Measurements from ENCODE around the gene NTSR2. TPM values are rescaled to one million over a fixed set of nuclear protein-coding genes. Genes with fewer than 3 reads are reported as not detected.
"Not testable (repeated sequence)": the region's sequence is repeated elsewhere in the genome, so short reads cannot be mapped to it uniquely, and the experiment has no call there.

The NTSR2 gene
- total RNA-seq, 2 donors from 2014 or later, result not detected

DNA sequence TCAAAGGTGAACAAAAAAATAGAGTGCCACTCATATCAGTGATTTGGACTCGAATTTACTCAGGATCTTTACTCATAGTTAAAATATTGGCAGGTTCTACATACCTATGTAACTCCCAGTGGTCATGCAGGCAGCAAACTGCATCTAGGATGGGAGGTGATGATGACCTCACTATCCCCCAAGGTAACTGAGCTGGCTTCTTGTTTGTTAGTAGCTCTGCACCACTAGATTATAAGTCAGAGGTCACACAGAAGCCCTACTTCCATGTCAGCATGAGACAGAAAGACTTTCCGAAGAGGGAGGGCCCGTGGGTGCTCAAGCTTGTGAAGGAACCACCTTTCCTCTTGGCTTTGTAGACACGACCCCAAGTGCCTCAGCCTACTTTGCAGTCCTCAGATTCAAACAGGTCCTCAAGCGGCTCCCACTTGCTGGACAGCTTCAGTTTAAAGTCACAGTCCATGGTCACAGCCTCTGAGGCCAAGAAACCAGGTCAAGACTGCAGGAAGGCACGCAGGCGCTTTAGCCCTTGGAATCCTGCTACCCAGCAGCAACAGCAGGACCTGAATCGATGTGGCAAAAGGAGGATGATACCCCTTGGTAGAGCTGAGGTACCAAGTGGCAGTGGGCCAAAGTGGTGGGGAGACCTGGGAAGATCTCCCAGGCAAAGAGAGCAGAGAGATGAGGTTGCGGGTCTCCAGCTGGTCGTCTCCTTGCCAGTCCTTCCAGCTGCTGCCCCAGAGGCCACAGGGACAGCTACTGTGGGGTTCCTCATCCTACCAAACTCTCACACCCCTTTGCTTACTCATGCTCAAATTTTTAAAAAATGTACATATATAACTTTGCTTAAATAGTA is 4.3 kb downstream of the NTSR2 start:
- DNase-seq, result no peak
- ATAC-seq (replicated peaks in 1 of 2), result no peak
- H3K27me3 Mint-ChIP-seq (ENCODE audit: low read depth), result peaks cover 33% of the 10 kb centered on the region
- H3K27ac Mint-ChIP-seq, result no peak overlapping the region
- peaks cover 5 to 7% of the 10 kb centered on the region in 2 donors for H3K36me3 Mint-ChIP-seq (ENCODE audit: insufficient read depth in 2 of 2)
- H3K9me3 Mint-ChIP-seq, result peaks cover 2 to 3% of the 10 kb centered on the region in 2 donors
- H3K4me1 Mint-ChIP-seq (ENCODE audit: low read depth), result peaks cover 4% of the 10 kb centered on the region
- H3K4me3 Mint-ChIP-seq, result no peak overlapping the region

DNA sequence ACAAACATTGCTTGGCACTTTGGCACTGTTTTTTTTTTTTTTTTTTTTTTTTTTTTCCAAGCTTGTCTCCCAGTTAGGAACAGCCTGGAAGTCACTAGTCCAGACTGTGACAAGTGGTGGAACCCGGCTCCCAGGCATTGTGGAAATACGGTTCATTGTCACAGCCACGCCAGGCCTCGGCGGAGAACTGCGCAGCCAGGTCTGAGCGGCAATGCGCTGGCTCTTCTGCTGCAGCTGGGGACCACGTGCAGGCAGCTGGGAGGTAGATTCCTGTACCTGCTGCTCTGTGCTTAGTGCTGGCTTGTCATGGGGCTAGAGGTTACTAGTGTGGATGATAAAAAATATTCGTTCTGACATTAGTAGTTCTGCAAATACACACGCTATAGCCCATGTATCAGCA is 5.0 kb downstream of the NTSR2 start:
- Mint-ChIP-seq H3K27ac (no peak overlapping the region), H3K36me3 (ENCODE audit: insufficient read depth in 2 of 2) (peaks cover 5 to 7% of the 10 kb centered on the region in 2 donors), H3K27me3 (ENCODE audit: low read depth) (peaks cover 28% of the 10 kb centered on the region), H3K9me3 (peaks cover 2 to 3% of the 10 kb centered on the region in 2 donors), H3K4me3 (no peak overlapping the region), H3K4me1 (ENCODE audit: low read depth) (no peaks in the 10 kb centered on the region)
- ATAC-seq (replicated peaks in 1 of 2) (no peak), DNase-seq (no peak)

DNA sequence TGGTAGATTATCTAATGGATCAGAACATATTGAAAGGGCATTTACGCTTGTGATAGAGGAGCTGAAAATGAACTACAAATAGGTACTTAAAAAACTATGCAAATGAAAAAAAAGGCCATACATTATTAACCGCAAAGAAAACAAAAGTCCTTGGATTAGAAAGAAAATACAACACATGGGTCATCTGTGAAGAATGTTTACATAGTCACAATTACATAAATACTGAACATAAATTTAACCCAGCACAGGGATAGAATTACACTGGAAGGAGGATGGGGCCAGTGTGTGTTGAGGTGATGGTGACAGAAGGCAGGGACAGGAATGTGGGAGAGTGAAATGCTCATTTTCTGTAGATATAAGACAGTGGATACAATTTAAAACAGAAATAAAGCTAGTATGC is 6.6 kb downstream of the NTSR2 start:
- Mint-ChIP-seq H3K4me3 (no peak overlapping the region), H3K27me3 (ENCODE audit: low read depth) (peaks cover 20% of the 10 kb centered on the region), H3K27ac (no peak overlapping the region), H3K36me3 (ENCODE audit: insufficient read depth in 2 of 2) (peaks cover 3 to 5% of the 10 kb centered on the region in 2 donors), H3K4me1 (ENCODE audit: low read depth) (no peaks in the 10 kb centered on the region), H3K9me3 (peaks cover 2 to 3% of the 10 kb centered on the region in 2 donors)
- DNase-seq (no peak), ATAC-seq (replicated peaks in 1 of 2) (no peak)

DNA sequence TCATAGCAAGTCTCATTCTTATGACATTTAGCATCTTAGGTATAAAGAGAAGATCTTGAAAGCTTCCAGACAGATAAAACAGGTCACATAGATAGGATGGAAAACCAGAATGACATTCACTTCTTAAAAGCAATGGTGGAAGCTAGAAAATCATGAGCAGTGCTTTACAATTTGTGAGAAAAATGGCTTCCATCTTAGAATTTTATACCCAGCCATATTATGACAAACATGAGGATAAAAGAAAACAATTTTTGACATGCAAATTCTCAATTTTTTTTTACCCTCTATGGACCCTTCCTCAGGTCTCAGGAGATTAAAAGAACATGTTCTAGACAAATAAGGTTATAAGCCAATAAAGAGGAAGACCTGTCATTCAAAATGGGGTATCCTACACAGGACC is 7.1 kb downstream of the NTSR2 start:
- H3K36me3 Mint-ChIP-seq (ENCODE audit: insufficient read depth in 2 of 2), result peaks cover 3 to 5% of the 10 kb centered on the region in 2 donors
- no peak for DNase-seq
- no peaks in the 10 kb centered on the region for H3K4me1 Mint-ChIP-seq (ENCODE audit: low read depth)
- peaks cover 17% of the 10 kb centered on the region for H3K27me3 Mint-ChIP-seq (ENCODE audit: low read depth)
- ATAC-seq (replicated peaks in 1 of 2), result no peak
- H3K9me3 Mint-ChIP-seq, result peaks cover 2 to 3% of the 10 kb centered on the region in 2 donors
- H3K27ac Mint-ChIP-seq, result no peak overlapping the region
- H3K4me3 Mint-ChIP-seq, result no peak overlapping the region

DNA sequence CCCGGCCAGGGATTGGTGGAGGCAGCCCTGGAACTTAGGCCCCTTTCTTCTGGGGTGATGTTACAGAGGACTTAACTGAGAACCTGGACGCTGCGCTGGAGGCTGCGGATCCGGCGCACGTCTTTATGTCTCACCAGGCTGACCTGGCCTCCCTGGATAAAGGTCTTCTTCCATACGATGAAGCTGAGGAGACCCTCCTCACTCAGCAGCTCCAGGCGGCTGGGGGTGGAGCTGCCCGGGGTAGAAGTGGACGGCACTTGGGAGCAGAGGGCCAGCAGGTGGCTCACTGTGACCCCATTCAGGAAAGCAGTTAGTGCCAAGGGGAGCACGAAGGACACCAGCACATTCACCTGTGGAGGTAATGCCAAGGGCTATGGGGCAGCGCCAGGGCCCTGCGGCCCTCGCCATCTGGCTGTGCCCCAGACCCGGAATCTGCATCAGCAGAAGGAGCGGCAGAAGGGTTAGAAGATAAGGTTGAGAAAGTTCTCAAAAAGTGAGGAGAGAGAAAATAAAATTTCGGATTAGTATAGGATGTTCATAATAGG is 8.0 kb downstream of the NTSR2 start:
- Mint-ChIP-seq H3K4me1 (ENCODE audit: low read depth) (no peaks in the 10 kb centered on the region), H3K27ac (no peak overlapping the region), H3K9me3 (peaks cover 2 to 3% of the 10 kb centered on the region in 2 donors), H3K4me3 (no peak overlapping the region), H3K27me3 (ENCODE audit: low read depth) (peaks cover 10% of the 10 kb centered on the region), H3K36me3 (ENCODE audit: insufficient read depth in 2 of 2) (peaks cover 3 to 5% of the 10 kb centered on the region in 2 donors)
- DNase-seq (no peak), ATAC-seq (replicated peaks in 1 of 2) (no peak)

DNA sequence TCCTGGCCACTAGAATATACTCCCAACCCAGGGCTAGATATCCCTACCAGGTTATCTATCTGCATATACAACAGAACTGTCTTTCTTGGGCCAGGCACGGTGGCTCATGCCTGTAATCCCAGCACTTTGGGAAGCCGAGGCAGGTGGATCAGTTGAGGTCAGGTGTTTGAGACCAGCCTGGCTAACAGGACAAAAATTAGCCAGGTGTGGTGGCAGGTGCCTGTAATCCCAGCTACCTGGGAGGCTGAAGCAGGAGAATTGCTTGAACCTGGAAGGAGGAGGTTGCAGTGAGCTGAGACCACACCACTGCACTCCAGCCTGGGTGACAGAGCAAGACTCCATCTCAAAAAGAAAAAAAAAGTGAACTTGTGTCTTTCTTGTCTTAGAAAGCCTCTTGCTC is 9.6 kb downstream of the NTSR2 start:
- not testable (repeated sequence) for H3K4me1 Mint-ChIP-seq (ENCODE audit: low read depth); ATAC-seq (replicated peaks in 1 of 2); DNase-seq; H3K4me3 Mint-ChIP-seq; H3K27ac Mint-ChIP-seq; H3K9me3 Mint-ChIP-seq; H3K36me3 Mint-ChIP-seq (ENCODE audit: insufficient read depth in 2 of 2)
- peaks cover 13% of the 10 kb centered on the region for H3K27me3 Mint-ChIP-seq (ENCODE audit: low read depth)

DNA sequence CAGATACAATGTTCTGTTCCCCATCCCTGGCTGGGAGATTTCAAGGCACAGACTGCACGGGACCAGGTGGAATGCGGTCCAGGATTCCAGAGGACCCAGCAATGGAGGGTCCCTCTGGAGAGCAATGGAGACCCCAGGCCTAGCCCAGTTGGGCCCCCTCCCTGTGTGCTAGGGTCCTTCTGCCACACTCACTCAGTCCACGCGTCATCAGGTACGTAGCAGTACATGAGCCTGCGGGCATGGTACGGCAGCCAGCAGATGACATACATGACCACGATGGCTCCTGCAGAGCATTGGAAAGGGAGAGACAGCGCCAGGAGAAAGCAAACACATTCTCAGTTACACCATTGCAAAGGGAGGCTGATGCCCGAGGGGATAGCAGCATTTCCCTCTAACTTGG is 10.1 kb downstream of the NTSR2 start:
- no peak for ATAC-seq (replicated peaks in 1 of 2)
- H3K36me3 Mint-ChIP-seq (ENCODE audit: insufficient read depth in 2 of 2), result peaks cover 3 to 5% of the 10 kb centered on the region in 2 donors
- DNase-seq, result no peak
- no peak overlapping the region for H3K27ac Mint-ChIP-seq
- no peak overlapping the region for H3K4me3 Mint-ChIP-seq
- no peaks in the 10 kb centered on the region for H3K4me1 Mint-ChIP-seq (ENCODE audit: low read depth)
- H3K27me3 Mint-ChIP-seq (ENCODE audit: low read depth), result peaks cover 16% of the 10 kb centered on the region
- H3K9me3 Mint-ChIP-seq, result peaks cover 2 to 3% of the 10 kb centered on the region in 2 donors

DNA sequence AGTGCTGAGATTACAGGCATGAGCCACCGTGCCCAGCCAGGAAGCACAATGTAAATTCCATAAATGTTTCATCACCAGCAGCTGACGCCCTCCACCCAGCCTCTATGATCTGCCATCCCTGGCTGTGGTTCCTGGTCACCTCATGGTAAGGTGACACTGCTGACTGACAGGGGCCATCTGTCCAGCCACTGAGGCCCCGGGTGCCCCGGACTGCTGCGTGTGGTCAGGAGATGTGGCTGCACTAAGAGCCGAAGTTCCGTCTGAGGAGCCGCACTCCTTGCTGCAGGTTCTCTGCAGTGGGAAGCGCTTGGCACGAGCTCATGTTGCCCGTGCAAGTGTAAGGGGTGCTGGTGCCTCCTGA is 10.9 kb downstream of the NTSR2 start:
- DNase-seq (no peak), ATAC-seq (replicated peaks in 1 of 2) (no peak)
- H3K9me3 Mint-ChIP-seq, result peaks cover 2 to 3% of the 10 kb centered on the region in 2 donors
- H3K4me1 Mint-ChIP-seq (ENCODE audit: low read depth), result no peaks in the 10 kb centered on the region
- peaks cover 16% of the 10 kb centered on the region for H3K27me3 Mint-ChIP-seq (ENCODE audit: low read depth)
- H3K27ac Mint-ChIP-seq, result no peak overlapping the region
- no peak overlapping the region for H3K4me3 Mint-ChIP-seq
- peaks cover 3 to 5% of the 10 kb centered on the region in 2 donors for H3K36me3 Mint-ChIP-seq (ENCODE audit: insufficient read depth in 2 of 2)

DNA sequence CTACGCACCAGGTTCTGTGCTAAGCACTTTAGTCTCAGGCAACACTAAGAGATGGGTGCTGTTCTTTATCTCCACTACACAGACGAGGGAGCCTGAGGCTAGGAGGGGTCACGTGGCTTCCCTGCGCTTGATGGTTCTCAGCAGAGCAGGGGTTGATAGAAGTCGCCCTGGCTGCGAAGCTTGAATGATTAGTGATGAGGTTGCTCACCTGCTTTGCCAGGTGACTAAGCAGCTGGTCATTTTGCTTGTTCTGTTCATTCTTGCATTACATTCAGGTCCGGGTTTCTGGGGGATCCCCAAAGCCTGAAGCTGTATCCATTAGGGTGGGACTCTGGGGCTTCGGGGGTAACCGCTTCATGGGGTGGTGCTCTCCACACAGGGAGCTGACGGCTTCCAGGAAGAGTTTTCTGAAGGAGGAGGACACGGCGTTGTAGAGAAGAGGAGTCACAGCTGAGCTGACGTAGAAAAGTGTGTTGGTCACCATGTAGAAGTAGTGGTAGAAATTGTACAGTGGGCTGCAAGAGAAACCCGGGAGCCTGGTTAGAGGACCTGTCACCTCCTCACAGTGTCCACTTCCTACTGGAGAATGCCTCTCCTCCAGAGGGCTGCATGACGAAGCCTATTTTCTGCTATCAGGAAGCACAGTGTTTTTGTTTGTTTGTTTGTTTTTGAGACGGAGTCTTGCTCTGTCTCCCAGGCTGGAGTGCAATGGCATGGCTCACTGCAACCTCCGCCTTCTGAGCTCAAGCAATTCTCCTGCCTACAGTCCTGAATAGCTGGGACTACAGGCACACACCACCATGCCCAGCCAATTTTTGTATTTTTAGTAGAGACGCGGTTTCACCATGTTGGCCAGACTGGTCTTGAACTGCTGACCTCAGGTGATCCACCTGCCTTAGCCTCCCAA is 11.5 kb downstream of the NTSR2 start:
- no peaks in the 10 kb centered on the region for H3K4me1 Mint-ChIP-seq (ENCODE audit: low read depth)

DNA sequence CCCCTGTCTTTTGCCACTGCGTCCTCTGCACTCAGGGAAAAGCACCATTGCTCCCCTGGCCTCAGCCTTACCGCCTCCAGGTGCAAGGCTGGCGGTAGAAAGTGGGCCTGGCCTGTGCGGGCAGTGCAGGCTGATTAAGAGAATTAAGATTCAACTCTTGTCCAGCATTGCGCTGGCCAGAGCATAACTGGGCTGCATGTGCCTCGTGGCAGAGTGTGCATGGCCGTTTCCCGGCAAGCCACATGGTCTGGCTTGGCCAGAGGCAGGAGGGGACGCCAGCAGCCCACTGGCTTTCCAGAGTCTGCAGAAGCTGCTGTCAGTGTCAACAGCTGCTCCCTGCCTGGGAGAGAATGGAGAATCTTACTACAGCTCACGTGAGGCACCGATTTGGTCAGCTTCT is 12.3 kb downstream of the NTSR2 start:
- H3K36me3 Mint-ChIP-seq (ENCODE audit: insufficient read depth in 2 of 2), result peaks cover 2 to 5% of the 10 kb centered on the region in 2 donors
- no peak overlapping the region for H3K27ac Mint-ChIP-seq
- DNase-seq, result no peak
- peaks cover 16% of the 10 kb centered on the region for H3K27me3 Mint-ChIP-seq (ENCODE audit: low read depth)
- peaks cover 0 to under 1% of the 10 kb centered on the region in 2 donors for H3K9me3 Mint-ChIP-seq
- no peak for ATAC-seq (replicated peaks in 1 of 2)
- H3K4me1 Mint-ChIP-seq (ENCODE audit: low read depth), result no peaks in the 10 kb centered on the region
- H3K4me3 Mint-ChIP-seq, result no peak overlapping the region

More for the DNA sequence above, 11.5 kb downstream of the NTSR2 start:
- Mint-ChIP-seq H3K27me3 (ENCODE audit: low read depth) (peaks cover 16% of the 10 kb centered on the region), H3K27ac (no peak overlapping the region), H3K4me3 (no peak overlapping the region), H3K9me3 (peaks cover 2 to 3% of the 10 kb centered on the region in 2 donors), H3K36me3 (ENCODE audit: insufficient read depth in 2 of 2) (peaks cover 2 to 5% of the 10 kb centered on the region in 2 donors)
- ATAC-seq (replicated peaks in 1 of 2) (no peak), DNase-seq (no peak)

DNA sequence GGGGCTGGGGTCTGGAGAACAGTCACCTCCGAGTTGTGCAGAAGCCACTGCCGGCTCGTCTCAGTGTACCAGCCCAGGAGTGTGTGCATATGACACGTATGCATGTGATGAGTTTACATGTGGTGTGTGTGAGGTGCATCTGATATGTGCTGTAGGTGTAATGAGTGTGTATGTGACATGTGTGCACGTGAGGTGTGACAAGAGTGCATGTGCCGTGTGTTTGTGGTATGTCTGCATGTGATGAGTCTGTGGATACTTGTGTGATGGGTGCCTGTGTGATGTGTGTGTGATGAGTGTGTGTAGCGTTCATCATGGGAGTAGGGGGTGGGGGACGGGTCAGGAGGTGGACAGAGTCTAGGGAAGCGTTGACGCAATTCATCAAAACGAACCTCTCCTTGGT is 12.8 kb downstream of the NTSR2 start:
- peaks cover 16% of the 10 kb centered on the region for H3K27me3 Mint-ChIP-seq (ENCODE audit: low read depth)

DNA sequence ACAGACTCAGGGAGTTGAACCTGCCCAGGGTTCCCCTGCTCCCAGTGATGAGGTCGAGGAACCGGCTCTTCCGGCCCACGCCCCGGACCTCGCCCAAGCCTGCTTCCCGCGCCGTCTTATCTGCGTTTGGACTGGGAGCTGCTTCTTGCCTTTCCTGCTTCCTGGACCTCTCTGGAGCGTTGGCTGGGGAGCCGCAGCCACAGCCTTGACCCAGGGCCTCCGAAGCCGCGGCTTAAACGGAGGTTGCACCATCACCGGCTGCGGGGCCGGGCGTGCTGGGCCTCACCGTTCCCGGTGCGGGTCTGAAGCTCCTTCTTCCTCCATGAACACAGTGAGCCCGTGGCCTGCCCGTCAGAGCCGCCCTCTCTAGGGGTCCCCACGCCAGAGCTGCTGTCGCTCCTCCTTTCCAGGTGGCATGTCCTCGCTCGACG is 13.3 kb downstream of the NTSR2 start:
- Mint-ChIP-seq H3K4me3 (no peak overlapping the region), H3K36me3 (ENCODE audit: insufficient read depth in 2 of 2) (no peaks in the 10 kb centered on the region), H3K27ac (no peak overlapping the region), H3K9me3 (no peaks in the 10 kb centered on the region), H3K4me1 (ENCODE audit: low read depth) (no peaks in the 10 kb centered on the region), H3K27me3 (ENCODE audit: low read depth) (peaks cover 16% of the 10 kb centered on the region)
- no peak for ATAC-seq (replicated peaks in 1 of 2)
- DNase-seq, result no peak

More for the DNA sequence above, 12.8 kb downstream of the NTSR2 start:
- no peak for ATAC-seq (replicated peaks in 1 of 2)
- Mint-ChIP-seq H3K27ac (no peak overlapping the region), H3K4me1 (ENCODE audit: low read depth) (no peaks in the 10 kb centered on the region), H3K9me3 (no peaks in the 10 kb centered on the region), H3K4me3 (no peak overlapping the region), H3K36me3 (ENCODE audit: insufficient read depth in 2 of 2) (peaks cover 1 to 3% of the 10 kb centered on the region in 2 donors)
- no peak for DNase-seq

DNA sequence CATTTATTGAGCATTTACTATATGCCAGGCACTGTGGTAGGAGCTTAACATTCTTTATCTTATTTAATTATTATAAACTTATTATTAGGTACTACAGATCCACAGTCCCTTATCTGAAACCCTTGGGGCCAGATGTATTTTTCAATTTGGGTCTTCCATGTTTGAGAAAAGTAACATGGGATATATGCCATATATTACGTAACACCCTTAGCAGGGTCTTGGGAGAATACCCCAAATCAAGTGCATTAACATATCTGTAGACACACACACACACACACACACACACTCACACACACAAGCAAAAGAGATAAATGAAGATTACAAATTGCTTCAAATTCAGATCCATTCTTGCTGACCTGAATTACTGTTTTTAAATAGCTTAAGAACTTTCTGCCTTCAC is 13.7 kb downstream of the NTSR2 start:
- Mint-ChIP-seq H3K27ac (no peak overlapping the region), H3K4me1 (ENCODE audit: low read depth) (no peaks in the 10 kb centered on the region), H3K4me3 (no peak overlapping the region), H3K27me3 (ENCODE audit: low read depth) (peaks cover 13% of the 10 kb centered on the region), H3K9me3 (no peaks in the 10 kb centered on the region), H3K36me3 (ENCODE audit: insufficient read depth in 2 of 2) (no peaks in the 10 kb centered on the region)
- DNase-seq (no peak), ATAC-seq (replicated peaks in 1 of 2) (no peak)
